ENCODE results near the gene JMJD4. TPM values are rescaled to one million over a fixed set of nuclear protein-coding genes. Genes with fewer than 3 reads are reported as not detected.
A peak's percentile ranks its signal among the peaks of the same experiment; 100 is the strongest.

JMJD4 gene
- total and polyA plus RNA-seq, 7 experiments from 2014 or later, result 12.1 to 36.8 (median 32.3) TPM

GRCh38 chr1:227736814-227737432, 1.8 kb upstream of the JMJD4 start:
- DNase-seq, result no peak
- POLR2A ChIA-PET, result interaction anchor here (1.0 kb wide), 1 partner anchor 24 kb away, joined by 3 read pairs; no protein-coding TSS in a partner anchor
- Histone ChIP-seq H3K9me3 (ENCODE audit: control insufficient read depth in 2 of 3, low read length in 3 of 3) (no peaks in the 10 kb centered on the region), H3K4me3 (ENCODE audit: low read length) (no peak overlapping the region), H3K4me1 (ENCODE audit: control insufficient read depth in 2 of 2, insufficient read depth in 2 of 2, low read length in 2 of 2) (peaks cover 7 to 23% of the 10 kb centered on the region in 2 donors), H3K27me3 (ENCODE audit: control insufficient read depth in 2 of 2, insufficient read depth in 2 of 2, low read length in 2 of 2) (no peaks in the 10 kb centered on the region), H3K27ac (ENCODE audit: low read depth, low read length) (no peak overlapping the region), H3K36me3 (ENCODE audit: control insufficient read depth in 2 of 3, insufficient read depth in 3 of 3, low read length in 3 of 3) (peaks cover 0 to 24% (median 0%) of the 10 kb centered on the region in 3 experiments)
- no peaks in the 10 kb centered on the region for H3K9me3 Mint-ChIP-seq
- ATAC-seq, result no peak
- H3K4me3 Mint-ChIP-seq, result peak overlapping the region; percentile 2 to 97 (median 44)
- H3K27ac Mint-ChIP-seq, result peak overlapping the region in 5 of 9 donors; percentile 2 to 66 (median 43)
- peaks cover 37 to 72% (median 52%) of the 10 kb centered on the region in 7 donors for H3K4me1 Mint-ChIP-seq
- intact Hi-C loops (cut with micrococcal nuclease), result loop anchor here (5.0 to 10.0 kb wide), 5 partner anchors 252 to 1890 kb away; partner anchors contain the start of genes COQ8A (in 1 of the 2), IBA57 (in 1 of the 2), TAF5L (in 1 of the 2) and URB2 (in 1 of the 2)
- CTCF ChIA-PET, result no interaction called here
- peaks cover 0 to 4% (median 0%) of the 10 kb centered on the region in 5 donors for H3K36me3 Mint-ChIP-seq
- no peaks in the 10 kb centered on the region for H3K27me3 Mint-ChIP-seq

DNA sequence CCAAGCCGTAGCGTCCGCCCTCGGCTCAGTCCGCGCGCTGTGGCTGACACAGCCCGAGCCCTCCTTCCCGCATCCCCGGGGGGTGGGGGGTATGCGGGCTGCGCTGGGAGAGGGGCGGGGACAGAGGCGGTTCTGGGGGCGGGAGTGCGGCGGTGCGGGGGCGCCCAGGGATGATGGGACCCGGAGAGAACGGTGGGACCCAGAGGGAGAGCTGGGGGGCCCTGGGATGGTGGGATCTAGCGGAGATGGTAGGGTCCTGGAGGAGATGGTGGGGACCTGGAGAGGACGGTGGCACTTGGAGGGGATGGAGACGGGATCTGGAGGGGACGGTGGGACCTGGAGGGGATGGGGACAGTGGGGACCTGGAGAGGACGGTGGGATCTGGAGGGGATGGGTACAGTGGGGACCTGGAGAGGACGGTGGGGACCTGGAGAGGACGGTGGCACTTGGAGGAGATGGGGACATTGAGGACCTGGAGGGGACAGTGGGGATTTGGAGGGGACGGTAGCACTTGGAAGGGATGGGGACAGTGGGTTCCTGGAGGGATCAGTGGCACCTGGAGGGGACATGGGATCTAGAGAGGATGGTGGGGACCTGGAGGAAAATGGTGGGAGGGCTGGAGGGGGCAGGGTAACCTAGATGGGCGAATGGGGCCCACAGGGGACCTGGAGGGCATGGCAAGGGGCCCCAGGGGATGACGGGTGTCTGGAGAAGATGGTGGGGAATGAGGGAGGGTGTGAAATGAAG, 610 bp upstream of the JMJD4 start:
- POLR2A ChIA-PET, result interaction anchor here (1.0 to 1.4 kb wide), 3 partner anchors 10 to 31 kb away, joined by 3 to 6 read pairs (median 5); no protein-coding TSS in a partner anchor
- H3K4me1 Mint-ChIP-seq, result peaks cover 32 to 60% (median 40%) of the 10 kb centered on the region in 7 donors
- H3K27ac Mint-ChIP-seq, result peak overlapping the region; percentile 62 to 96 (median 83)

DNA sequence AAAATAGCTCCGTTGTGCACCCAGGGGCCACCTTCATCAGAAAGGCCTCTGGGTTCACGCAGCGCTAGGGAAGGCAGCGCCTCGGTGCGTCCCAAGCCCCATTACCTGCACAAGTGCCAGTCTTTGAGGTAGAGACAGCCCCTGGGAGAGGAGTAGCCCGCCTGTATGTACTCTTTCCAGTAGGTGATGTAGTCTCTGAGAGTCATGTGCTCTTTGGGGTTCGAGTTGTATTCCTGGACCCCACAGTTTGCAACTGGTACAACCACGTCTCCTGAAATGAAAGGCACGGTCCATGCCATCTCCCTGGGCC, 601 bp downstream of the JMJD4 start:
- Mint-ChIP-seq H3K36me3 (peaks cover 0 to 4% (median 0%) of the 10 kb centered on the region in 5 donors), H3K9me3 (no peaks in the 10 kb centered on the region), H3K4me1 (peaks cover 24 to 58% (median 41%) of the 10 kb centered on the region in 7 donors), H3K27me3 (no peaks in the 10 kb centered on the region), H3K27ac (peak overlapping the region; percentile 37 to 90 (median 86)), H3K4me3 (peak overlapping the region; percentile 87 to 97 (median 90))
- H3K4me1 ChIP-seq (ENCODE audit: control insufficient read depth in 2 of 2, insufficient read depth in 2 of 2, low read length in 2 of 2), result peaks cover 3 to 16% of the 10 kb centered on the region in 2 donors
- H3K4me3 ChIP-seq (ENCODE audit: low read length), result peak overlapping the region; percentile 72
- no peaks in the 10 kb centered on the region for H3K9me3 ChIP-seq (ENCODE audit: control insufficient read depth in 2 of 3, low read length in 3 of 3)
- DNase-seq (no peak), ATAC-seq (no peak)
- ChIA-PET CTCF (interaction anchor here (0.6 kb wide), 1 partner anchor 20 kb away, joined by 3 read pairs; no protein-coding TSS in a partner anchor), POLR2A (interaction anchor here (0.7 to 1.4 kb wide), 4 partner anchors 8 to 59 kb away, joined by 3 to 6 read pairs (median 4); no protein-coding TSS in a partner anchor)
- H3K27me3 ChIP-seq (ENCODE audit: control insufficient read depth in 2 of 2, insufficient read depth in 2 of 2, low read length in 2 of 2), result no peaks in the 10 kb centered on the region
- intact Hi-C loops (cut with micrococcal nuclease), result loop anchor here (2.0 to 10.0 kb wide), 5 partner anchors 32 to 790 kb away; partner anchors contain the start of genes COQ8A (in 1 of the 2) and ZNF678 (in 1 of the 2)
- peaks cover 0 to 26% (median 0%) of the 10 kb centered on the region in 3 experiments for H3K36me3 ChIP-seq (ENCODE audit: control insufficient read depth in 2 of 3, insufficient read depth in 3 of 3, low read length in 3 of 3)
- peak overlapping the region; percentile 87 for H3K27ac ChIP-seq (ENCODE audit: low read depth, low read length)

More for the DNA sequence above, 610 bp upstream of the JMJD4 start:
- CTCF ChIA-PET, result no interaction called here
- Histone ChIP-seq H3K4me1 (ENCODE audit: control insufficient read depth in 2 of 2, insufficient read depth in 2 of 2, low read length in 2 of 2) (peaks cover 6 to 16% of the 10 kb centered on the region in 2 donors), H3K27ac (ENCODE audit: low read depth, low read length) (peak overlapping the region; percentile 87), H3K27me3 (ENCODE audit: control insufficient read depth in 2 of 2, insufficient read depth in 2 of 2, low read length in 2 of 2) (no peaks in the 10 kb centered on the region), H3K36me3 (ENCODE audit: control insufficient read depth in 2 of 3, insufficient read depth in 3 of 3, low read length in 3 of 3) (peaks cover 0 to 31% (median 0%) of the 10 kb centered on the region in 3 experiments), H3K4me3 (ENCODE audit: low read length) (peak overlapping the region; percentile 72), H3K9me3 (ENCODE audit: control insufficient read depth in 2 of 3, low read length in 3 of 3) (no peaks in the 10 kb centered on the region)
- Mint-ChIP-seq H3K4me3 (peak overlapping the region; percentile 80 to 97 (median 90)), H3K9me3 (no peaks in the 10 kb centered on the region), H3K27me3 (no peaks in the 10 kb centered on the region), H3K36me3 (peaks cover 0 to 4% (median 0%) of the 10 kb centered on the region in 5 donors)
- no peak for DNase-seq
- intact Hi-C loops (cut with micrococcal nuclease), result loop anchor here (1.0 to 10.0 kb wide), 12 partner anchors 31 to 1892 kb away; partner anchors contain the start of genes ARF1 (in 2 of the 2), COQ8A (in 1 of the 2), IBA57 (in 1 of the 2) and TAF5L (in 1 of the 2)
- ATAC-seq, result no peak

- Mint-ChIP-seq H3K27me3 (no peaks in the 10 kb centered on the region), H3K27ac (peak overlapping the region; percentile 62 to 90 (median 86)), H3K36me3 (peaks cover 0 to 4% (median 0%) of the 10 kb centered on the region in 5 donors), H3K4me1 (peaks cover 24 to 59% (median 47%) of the 10 kb centered on the region in 7 donors), H3K4me3 (peak overlapping the region; percentile 87 to 97 (median 90)), H3K9me3 (no peaks in the 10 kb centered on the region)
- DNase-seq (no peak), ATAC-seq (no peak)
- peaks cover 4 to 16% of the 10 kb centered on the region in 2 donors for H3K4me1 ChIP-seq (ENCODE audit: control insufficient read depth in 2 of 2, insufficient read depth in 2 of 2, low read length in 2 of 2)
- H3K9me3 ChIP-seq (ENCODE audit: control insufficient read depth in 2 of 3, low read length in 3 of 3), result no peaks in the 10 kb centered on the region
- intact Hi-C loops (cut with micrococcal nuclease), result loop anchor here (2.0 to 10.0 kb wide), 5 partner anchors 33 to 789 kb away; partner anchors contain the start of genes COQ8A (in 1 of the 2) and ZNF678 (in 1 of the 2)
- H3K4me3 ChIP-seq (ENCODE audit: low read length), result peak overlapping the region; percentile 72
- peaks cover 0 to 26% (median 0%) of the 10 kb centered on the region in 3 experiments for H3K36me3 ChIP-seq (ENCODE audit: control insufficient read depth in 2 of 3, insufficient read depth in 3 of 3, low read length in 3 of 3)
- H3K27ac ChIP-seq (ENCODE audit: low read depth, low read length), result peak overlapping the region; percentile 87
- ChIA-PET POLR2A (interaction anchor here (0.7 kb wide), 1 partner anchor 59 kb away, joined by 3 read pairs; no protein-coding TSS in a partner anchor), CTCF (no interaction called here)
- no peaks in the 10 kb centered on the region for H3K27me3 ChIP-seq (ENCODE audit: control insufficient read depth in 2 of 2, insufficient read depth in 2 of 2, low read length in 2 of 2)
Observed at GRCh38 chr1:227733751-227734545, 1.2 kb downstream of the JMJD4 start.

- Mint-ChIP-seq H3K27me3 (no peaks in the 10 kb centered on the region), H3K4me3 (peak overlapping the region; percentile 53 to 97 (median 88)), H3K36me3 (peaks cover 0 to 2% (median 0%) of the 10 kb centered on the region in 5 donors), H3K4me1 (peaks cover 18 to 59% (median 43%) of the 10 kb centered on the region in 7 donors), H3K27ac (peak overlapping the region in 3 of 9 donors; percentile 33 to 74 (median 46)), H3K9me3 (no peaks in the 10 kb centered on the region)
- ATAC-seq, result no peak
- CTCF ChIA-PET, result no interaction called here
- Histone ChIP-seq H3K9me3 (ENCODE audit: control insufficient read depth in 2 of 3, low read length in 3 of 3) (no peaks in the 10 kb centered on the region), H3K27me3 (ENCODE audit: control insufficient read depth in 2 of 2, insufficient read depth in 2 of 2, low read length in 2 of 2) (no peaks in the 10 kb centered on the region), H3K36me3 (ENCODE audit: control insufficient read depth in 2 of 3, insufficient read depth in 3 of 3, low read length in 3 of 3) (peaks cover 0 to 26% (median 0%) of the 10 kb centered on the region in 3 experiments), H3K4me3 (ENCODE audit: low read length) (no peak overlapping the region), H3K27ac (ENCODE audit: low read depth, low read length) (no peak overlapping the region), H3K4me1 (ENCODE audit: control insufficient read depth in 2 of 2, insufficient read depth in 2 of 2, low read length in 2 of 2) (peaks cover 8 to 16% of the 10 kb centered on the region in 2 donors)
- no peak for DNase-seq
- POLR2A ChIA-PET, result no interaction called here
- intact Hi-C loops (cut with micrococcal nuclease), result loop anchor here in 1 of 2 donors (10.0 kb wide), 2 partner anchors 249 to 789 kb away; partner anchors contain the start of gene COQ8A
Observed at GRCh38 chr1:227733309-227733705, 1.8 kb downstream of the JMJD4 start.

Data from naive thymus-derived CD4-positive, alpha-beta T cell (primary cell).